Spleen (tissue), 11 donors: Measurements from ENCODE around the gene S100A8. TPM values are rescaled to one million over a fixed set of nuclear protein-coding genes. Genes with fewer than 3 reads are reported as not detected.
"Not testable (repeated sequence)": the region's sequence is repeated elsewhere in the genome, so short reads cannot be mapped to it uniquely, and the experiment has no call there.

Experiments
- DNase-seq: peaks from one replicate; pipeline ENCODE4 v3.0.0-alpha.2; 2020
- H3K27ac ChIP-seq, 8 donors: fragments of 200-600 bp; sonication (generic) in 7 of 8; 1 replicate in 4 of 8; 2 replicates in 4 of 8; pipeline versions ENCODE4 v1.5.0 to v1.8.0; 2016 to 2021; ENCODE audit warnings: inconsistent platforms in 4 of 8, mild to moderate bottlenecking in 4 of 8, moderate library complexity in 1 of 8
- H3K27me3 ChIP-seq, 7 donors: fragments of 200-600 bp; sonication (generic) in 6 of 7; replicated peaks in 1 of 7; 1 replicate in 4 of 7; 2 replicates in 3 of 7; pipeline versions ENCODE4 v1.5.0 to v1.8.0; 2016 to 2021; ENCODE audit warnings: inconsistent platforms in 3 of 7, mild to moderate bottlenecking in 1 of 7
- H3K36me3 ChIP-seq, 6 donors: fragments of 200-600 bp; sonication (generic) in 5 of 6; 1 replicate in 4 of 6; 2 replicates in 2 of 6; pipeline versions ENCODE4 v1.5.0 to v1.8.0; 2016 to 2021; ENCODE audit warnings: inconsistent platforms in 2 of 6
- H3K4me1 ChIP-seq, 6 donors: fragments of 200-600 bp; sonication (generic) in 5 of 6; 1 replicate in 3 of 6; 2 replicates in 3 of 6; pipeline versions ENCODE4 v1.5.0 to v1.8.0; 2016 to 2021; ENCODE audit warnings: inconsistent platforms in 3 of 6
- H3K4me3 ChIP-seq, 8 donors: fragments of 200-600 bp; sonication (generic) in 7 of 8; 1 replicate in 4 of 8; 2 replicates in 4 of 8; pipeline versions ENCODE4 v1.5.0 to v1.8.0; 2016 to 2021; ENCODE audit warnings: inconsistent platforms in 4 of 8, mild to moderate bottlenecking in 4 of 8, moderate library complexity in 2 of 8
- H3K9me3 ChIP-seq, 8 donors: fragments of 200-600 bp; sonication (generic) in 7 of 8; 1 replicate in 4 of 8; 2 replicates in 4 of 8; pipeline versions ENCODE4 v1.5.0 to v1.8.0; 2016 to 2021; ENCODE audit warnings: inconsistent platforms in 4 of 8
- POLR2A ChIP-seq, 3 donors: fragments of 450-650 bp; IDR thresholded peaks; one replicate each; pipeline ENCODE4 v1.5.1; 2017; ENCODE audit warnings: antibody characterized with exemption in 3 of 3, mild to moderate bottlenecking in 1 of 3
- POLR2AphosphoS5 ChIP-seq, 3 donors: sonication (generic); formaldehyde crosslinking; IDR thresholded peaks; one replicate each; pipeline ENCODE4 v1.5.1; 2017; ENCODE audit warnings: antibody characterized with exemption in 3 of 3
- WGBS, 5 donors: extraction: QIAGEN DNeasy Blood & Tissue Kit in 3 of 5; methylation state at CpG; one replicate each; pipeline versions ENCODE4 v1.1.5 to v1.1.7; 2013 to 2018; 5-methylcytosine and 5-hydroxymethylcytosine counted together
- intact Hi-C: fragments of 100-400 bp; cut with DNase I; formaldehyde crosslinking; loops from one replicate; pipeline ENCODE4 v1.15.0; 2023; ENCODE audit warnings: low total_unique reads
- polyA plus RNA-seq, 3 donors: library from polyadenylated mRNA; stranded (reverse); fragments of 200-250 nt; gene quantifications; one replicate each; pipeline ENCODE4 v1.2.1, GENCODE V29; 2013
- total RNA-seq, 7 donors: library from RNA; depleted of rRNA in 3 of 7; stranded (reverse); fragments of >200 nt in 3 of 7; fragmentation: NEBNext Ultra II Directional in 4 of 7; extraction: Animal tissue kit (Norgen Biotek cat#: 25700) in 4 of 7; gene quantifications; one replicate each; pipeline versions ENCODE4 v1.1.0 to v1.2.1, GENCODE V29; 2016 to 2021
- TF ChIP-seq, protein P1 (sequence below), 11 experiments: fragments of 200-600 bp in 7 of 11; fragments of 450-650 bp in 4 of 11; sonication (generic) in 4 of 11; IDR thresholded peaks in 8 of 11; conservative IDR thresholded peaks in 3 of 11; 1 replicate in 7 of 11; 2 replicates in 4 of 11; pipeline versions ENCODE4 v1.4.0 to v1.8.0; 2016 to 2021; ENCODE audit warnings: antibody characterized with exemption in 11 of 11, inconsistent platforms in 4 of 11, mild to moderate bottlenecking in 1 of 11
- donor health status: healthy with polysubstance abuse.
- donor health status: DM: no; HTN: no; CAD: no; lungs with moderate emphysema.
- donor health status: DM: no; HTN: no; CAD: no.
- donor health status: Bipolar disorder and iron deficiency.
- donor health status: healthy.
- donor health status: DM: no; HTN: no; CAD: no.
- donor health status: DM: yes; HTN: yes; CAD: no.

S100A8 gene
- total and polyA plus RNA-seq, 10 donors, result 756 to 7,676 (median 1,458) TPM

DNA sequence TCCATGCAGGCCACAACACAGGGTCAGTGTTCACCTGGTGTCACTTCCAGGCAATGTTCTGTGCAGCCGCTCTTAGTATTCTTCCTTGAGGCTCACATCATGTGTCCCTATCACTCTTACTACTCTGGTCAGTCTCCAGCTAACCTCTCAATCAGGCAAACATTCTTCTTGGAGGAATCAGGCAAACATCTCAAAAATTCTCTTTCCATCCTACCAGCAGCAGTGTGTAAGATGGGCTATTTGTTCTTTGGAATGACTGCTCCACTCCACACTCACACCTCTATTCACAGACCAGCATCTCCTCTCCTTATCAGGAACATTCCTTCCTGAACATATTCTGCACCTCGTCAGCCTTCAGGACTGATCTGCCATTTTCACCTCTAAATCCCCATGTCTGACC, 29.4 kb upstream of the S100A8 start:
- no peak for DNase-seq
- intact Hi-C loops, result no loop called here
- Histone ChIP-seq H3K4me1 (no peaks in the 10 kb centered on the region), H3K9me3 (no peaks in the 10 kb centered on the region), H3K27me3 (peaks cover 0 to 61% (median 4%) of the 10 kb centered on the region in 7 donors), H3K4me3 (no peak overlapping the region), H3K36me3 (no peaks in the 10 kb centered on the region), H3K27ac (no peak overlapping the region)
- TF ChIP-seq POLR2A (IDR thresholded peaks at IDR 0.05) (no peak), POLR2AphosphoS5 (IDR thresholded peaks at IDR 0.05) (no peak)
- TF ChIP-seq, protein P1, sequence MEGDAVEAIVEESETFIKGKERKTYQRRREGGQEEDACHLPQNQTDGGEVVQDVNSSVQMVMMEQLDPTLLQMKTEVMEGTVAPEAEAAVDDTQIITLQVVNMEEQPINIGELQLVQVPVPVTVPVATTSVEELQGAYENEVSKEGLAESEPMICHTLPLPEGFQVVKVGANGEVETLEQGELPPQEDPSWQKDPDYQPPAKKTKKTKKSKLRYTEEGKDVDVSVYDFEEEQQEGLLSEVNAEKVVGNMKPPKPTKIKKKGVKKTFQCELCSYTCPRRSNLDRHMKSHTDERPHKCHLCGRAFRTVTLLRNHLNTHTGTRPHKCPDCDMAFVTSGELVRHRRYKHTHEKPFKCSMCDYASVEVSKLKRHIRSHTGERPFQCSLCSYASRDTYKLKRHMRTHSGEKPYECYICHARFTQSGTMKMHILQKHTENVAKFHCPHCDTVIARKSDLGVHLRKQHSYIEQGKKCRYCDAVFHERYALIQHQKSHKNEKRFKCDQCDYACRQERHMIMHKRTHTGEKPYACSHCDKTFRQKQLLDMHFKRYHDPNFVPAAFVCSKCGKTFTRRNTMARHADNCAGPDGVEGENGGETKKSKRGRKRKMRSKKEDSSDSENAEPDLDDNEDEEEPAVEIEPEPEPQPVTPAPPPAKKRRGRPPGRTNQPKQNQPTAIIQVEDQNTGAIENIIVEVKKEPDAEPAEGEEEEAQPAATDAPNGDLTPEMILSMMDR (IDR thresholded peaks at IDR 0.05 in 8 of 11, conservative IDR thresholded peaks at IDR 0.05 in 3 of 11), result no peak
- WGBS, 5 donors, result 71 to 83% (median 79%) methylated on average over 2 of the region's 2 CpGs

DNA sequence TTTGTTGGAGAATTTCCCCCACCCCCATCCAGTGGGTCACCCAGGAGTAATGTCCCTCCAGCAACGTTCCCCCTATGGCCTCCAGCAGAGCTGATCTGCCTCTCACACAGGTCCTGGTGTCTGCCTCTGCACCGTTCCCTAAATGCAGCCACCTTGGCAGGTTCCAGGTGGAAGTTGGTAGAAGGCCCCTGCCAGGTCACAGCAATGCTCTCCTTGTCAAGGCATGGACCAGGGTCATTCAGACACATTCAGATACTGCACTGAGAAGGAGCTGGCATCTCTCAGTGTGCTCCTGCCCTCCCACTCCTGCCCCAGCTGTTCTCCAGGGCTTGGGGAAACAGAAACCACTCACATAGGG, 28.5 kb upstream of the S100A8 start:
- intact Hi-C loops, H3K36me3 ChIP-seq, H3K27ac ChIP-seq, DNase-seq, H3K9me3 ChIP-seq, H3K4me1 ChIP-seq, H3K4me3 ChIP-seq: not testable (repeated sequence)
- peaks cover 0 to 58% (median 4%) of the 10 kb centered on the region in 7 donors for H3K27me3 ChIP-seq
- 40 to 64% (median 55%) methylated on average over 2 of the region's 2 CpGs for WGBS, 5 donors

DNA sequence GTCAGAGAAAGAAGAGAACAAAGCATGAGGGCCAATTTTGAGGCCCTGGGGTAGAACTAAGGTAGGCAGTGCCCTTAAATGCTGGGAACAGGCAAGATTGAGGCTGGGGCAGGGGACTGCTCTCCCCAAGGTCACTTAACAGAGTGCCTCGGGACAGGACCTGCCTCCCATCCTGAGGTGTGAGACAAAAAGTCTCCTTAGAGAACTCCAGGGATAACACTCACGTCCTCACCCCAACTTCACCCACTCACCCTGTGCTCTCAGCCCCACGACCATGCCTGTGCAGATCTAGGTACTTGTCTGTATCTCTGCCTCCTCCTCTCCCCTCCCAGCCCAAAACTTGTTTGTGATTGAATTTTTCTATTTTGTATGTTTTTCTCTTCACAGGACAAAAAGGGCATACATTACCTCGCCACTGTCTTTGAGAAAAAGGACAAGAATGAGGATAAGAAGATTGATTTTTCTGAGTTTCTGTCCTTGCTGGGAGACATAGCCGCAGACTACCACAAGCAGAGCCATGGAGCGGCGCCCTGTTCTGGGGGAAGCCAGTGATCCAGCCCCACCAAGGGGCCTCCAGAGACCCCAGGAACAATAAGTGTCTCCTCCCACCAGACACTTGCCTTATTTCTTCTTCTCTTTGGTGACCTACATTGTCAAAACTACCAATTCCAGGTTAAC, 28.0 kb upstream of the S100A8 start:
- WGBS, 5 donors, result 63 to 72% (median 68%) methylated on average over 7 of the region's 7 CpGs
- H3K36me3 ChIP-seq, intact Hi-C loops, DNase-seq, H3K4me3 ChIP-seq, H3K9me3 ChIP-seq, H3K27ac ChIP-seq, H3K4me1 ChIP-seq: not testable (repeated sequence)
- H3K27me3 ChIP-seq, result peaks cover 0 to 52% (median 0%) of the 10 kb centered on the region in 7 donors

DNA sequence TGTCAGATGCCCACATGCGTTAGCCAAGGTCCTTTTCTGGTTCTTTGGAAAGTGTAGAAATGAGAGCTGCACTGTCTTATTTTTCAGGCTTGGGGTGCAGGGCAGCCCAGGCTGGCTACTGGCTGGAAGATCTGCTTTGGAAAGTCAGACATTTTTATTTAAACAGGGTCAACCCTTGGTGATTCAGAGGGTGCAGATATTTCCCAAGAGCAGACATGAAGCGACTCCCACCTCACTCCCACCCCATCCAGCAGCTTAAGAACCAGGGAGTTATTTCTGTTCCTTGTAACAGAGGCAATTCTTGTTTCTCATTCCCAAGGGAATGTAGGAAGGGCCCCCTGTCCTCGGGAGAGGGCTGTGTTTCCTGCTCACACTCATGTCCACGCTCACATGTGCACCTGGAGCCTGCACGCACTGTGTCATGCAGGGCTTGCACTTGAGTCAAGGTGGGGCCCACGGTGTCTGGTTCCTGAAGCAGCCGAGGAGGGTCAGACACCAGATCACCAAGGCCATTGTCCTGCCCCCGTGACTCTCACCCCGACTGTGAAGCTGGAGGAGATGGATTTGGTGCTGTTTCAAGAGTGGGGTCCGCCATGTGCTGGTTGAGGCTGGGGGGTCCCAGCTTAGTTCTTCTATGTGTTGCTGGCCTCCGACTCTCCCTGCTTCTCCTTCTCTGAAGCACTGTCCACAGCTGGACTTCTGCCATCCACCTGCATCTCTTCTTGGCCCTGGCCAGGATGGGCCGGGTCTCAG, 26.4 kb upstream of the S100A8 start:
- TF ChIP-seq, protein P1 (IDR thresholded peaks at IDR 0.05 in 8 of 11, conservative IDR thresholded peaks at IDR 0.05 in 3 of 11), result no peak
- TF ChIP-seq POLR2A (IDR thresholded peaks at IDR 0.05) (no peak), POLR2AphosphoS5 (IDR thresholded peaks at IDR 0.05) (no peak)
- 73 to 86% (median 77%) methylated on average over 10 to 12 of the region's 12 CpGs for WGBS, 5 donors
- Histone ChIP-seq H3K9me3 (peaks cover 0 to 5% (median 0%) of the 10 kb centered on the region in 8 donors), H3K27ac (no peak overlapping the region), H3K4me3 (no peak overlapping the region), H3K4me1 (no peaks in the 10 kb centered on the region), H3K36me3 (no peaks in the 10 kb centered on the region), H3K27me3 (peaks cover 0 to 42% (median 0%) of the 10 kb centered on the region in 7 donors)
- no peak for DNase-seq
- intact Hi-C loops, result no loop called here

DNA sequence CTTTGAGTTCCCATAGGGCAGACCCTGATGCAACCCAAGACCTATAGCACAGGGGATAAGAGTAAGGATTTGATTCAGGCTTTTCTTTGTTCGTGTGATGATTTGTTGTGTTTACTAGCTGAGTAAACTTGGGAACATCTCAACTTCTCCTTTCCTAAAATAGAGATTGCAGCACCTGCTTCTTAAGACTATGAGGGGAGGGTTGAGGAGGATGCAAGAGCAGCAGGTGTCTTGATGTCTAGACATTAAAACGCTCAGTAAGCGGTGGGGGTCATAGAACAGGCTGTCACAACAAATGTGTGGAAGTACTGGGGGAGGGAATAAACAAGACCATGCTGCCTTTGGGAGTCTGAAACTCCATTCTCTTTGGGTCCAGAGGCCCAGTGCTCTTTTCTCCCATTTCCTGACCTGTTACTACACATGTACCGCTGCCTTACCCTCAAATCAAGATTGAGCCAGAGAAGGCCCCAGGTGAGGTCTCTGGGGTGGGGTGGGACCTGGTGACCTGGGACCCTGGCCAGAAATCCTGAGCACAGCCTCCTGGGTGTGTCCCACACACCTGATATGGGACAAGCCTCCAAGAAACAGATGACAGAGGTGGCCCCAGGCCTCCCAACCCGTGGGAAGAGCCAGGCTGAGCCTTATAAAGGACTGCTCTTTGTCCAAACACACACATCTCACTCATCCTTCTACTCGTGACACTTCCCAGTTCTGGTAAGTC, 25.1 kb upstream of the S100A8 start, which contains the start of gene S100A7A:
Gene S100A7A (plus strand): TSS at position 671 of the 721 bp plus-strand sequence. CDS start 1,563 bp downstream, outside the sequence.
- Histone ChIP-seq H3K9me3 (peaks cover 0 to 10% (median 3%) of the 10 kb centered on the region in 8 donors), H3K27ac (no peak within 1 kb of the TSS), H3K4me1 (no peaks in the 10 kb centered on the region), H3K36me3 (no peaks in the 10 kb centered on the region), H3K4me3 (no peak within 1 kb of the TSS), H3K27me3 (peaks cover 0 to 37% (median 0%) of the 10 kb centered on the region in 7 donors)
- intact Hi-C loops, result no loop called here
- TF ChIP-seq POLR2A (IDR thresholded peaks at IDR 0.05), result no peak
- no peak for TF ChIP-seq POLR2AphosphoS5 (IDR thresholded peaks at IDR 0.05)
- TF ChIP-seq, protein P1 (IDR thresholded peaks at IDR 0.05 in 8 of 11, conservative IDR thresholded peaks at IDR 0.05 in 3 of 11), result no peak
- WGBS, 5 donors, result 60 to 73% (median 69%) methylated on average over 6 of the region's 6 CpGs
- DNase-seq, result no peak

DNA sequence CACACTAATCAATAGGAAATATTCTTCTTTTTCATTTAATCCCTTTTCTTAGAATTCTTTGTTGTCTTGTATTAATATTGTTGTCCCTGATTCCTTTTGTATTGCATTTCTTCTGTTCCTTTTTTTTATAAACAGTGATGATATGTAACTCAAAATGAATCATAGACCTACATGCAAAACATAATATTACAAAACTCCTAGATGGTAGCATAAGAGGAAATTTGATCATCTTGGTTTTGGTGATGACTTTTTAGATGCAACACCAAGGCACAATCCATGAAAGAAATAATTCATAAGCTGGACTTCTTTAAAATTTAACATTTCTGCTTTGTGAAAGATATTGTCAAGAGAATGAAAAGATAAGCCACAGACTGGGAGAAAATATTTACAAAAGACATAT, 23.1 kb upstream of the S100A8 start:
- DNase-seq, intact Hi-C loops, H3K36me3 ChIP-seq, H3K4me3 ChIP-seq, H3K27ac ChIP-seq, H3K4me1 ChIP-seq: not testable (repeated sequence)
- Histone ChIP-seq H3K27me3 (peaks cover 0 to 16% (median 0%) of the 10 kb centered on the region in 7 donors), H3K9me3 (peaks cover 0 to 10% (median 3%) of the 10 kb centered on the region in 8 donors)

DNA sequence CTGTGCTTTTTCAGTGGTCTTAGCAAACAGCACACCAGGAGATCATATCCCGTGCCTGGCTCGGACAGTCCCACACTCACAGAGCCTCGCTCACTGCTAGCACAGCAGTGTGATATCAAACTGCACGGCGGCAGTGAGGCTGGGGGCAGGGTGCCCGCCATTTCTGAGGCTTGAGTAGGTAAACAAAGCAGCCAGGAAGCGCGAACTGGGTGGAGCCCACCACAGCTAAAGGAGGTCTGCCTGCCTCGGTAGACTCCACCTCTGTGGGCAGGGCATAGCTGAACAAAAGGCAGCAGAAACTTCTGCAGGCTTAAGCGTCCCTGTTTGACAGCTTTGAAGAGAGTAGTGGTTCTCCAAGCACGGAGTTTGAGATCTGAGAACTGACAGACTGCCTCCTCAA, 16.4 kb upstream of the S100A8 start:
- H3K27ac ChIP-seq, H3K9me3 ChIP-seq, intact Hi-C loops, H3K36me3 ChIP-seq, H3K4me3 ChIP-seq: not testable (repeated sequence)
- Histone ChIP-seq H3K27me3 (peaks cover 0 to 25% (median 10%) of the 10 kb centered on the region in 7 donors), H3K4me1 (peaks cover 0 to 18% (median 0%) of the 10 kb centered on the region in 6 donors)
- DNase-seq, result peak; percentile 48
- WGBS, 5 donors, result 58 to 82% (median 64%) methylated on average over 8 to 11 of the region's 11 CpGs
